Measurements from ENCODE around the gene ARMC9. TPM values are rescaled to one million over a fixed set of nuclear protein-coding genes. Genes with fewer than 3 reads are reported as not detected.
"Not testable (repeated sequence)": the region's sequence is repeated elsewhere in the genome, so short reads cannot be mapped to it uniquely, and the experiment has no call there.

The ARMC9 gene
- total and polyA plus RNA-seq, 2 of the 13 experiments (the other 11 are each of a cell fraction or from before 2014, with no cell fraction given) = 9.1 to 12.8 TPM

DNA sequence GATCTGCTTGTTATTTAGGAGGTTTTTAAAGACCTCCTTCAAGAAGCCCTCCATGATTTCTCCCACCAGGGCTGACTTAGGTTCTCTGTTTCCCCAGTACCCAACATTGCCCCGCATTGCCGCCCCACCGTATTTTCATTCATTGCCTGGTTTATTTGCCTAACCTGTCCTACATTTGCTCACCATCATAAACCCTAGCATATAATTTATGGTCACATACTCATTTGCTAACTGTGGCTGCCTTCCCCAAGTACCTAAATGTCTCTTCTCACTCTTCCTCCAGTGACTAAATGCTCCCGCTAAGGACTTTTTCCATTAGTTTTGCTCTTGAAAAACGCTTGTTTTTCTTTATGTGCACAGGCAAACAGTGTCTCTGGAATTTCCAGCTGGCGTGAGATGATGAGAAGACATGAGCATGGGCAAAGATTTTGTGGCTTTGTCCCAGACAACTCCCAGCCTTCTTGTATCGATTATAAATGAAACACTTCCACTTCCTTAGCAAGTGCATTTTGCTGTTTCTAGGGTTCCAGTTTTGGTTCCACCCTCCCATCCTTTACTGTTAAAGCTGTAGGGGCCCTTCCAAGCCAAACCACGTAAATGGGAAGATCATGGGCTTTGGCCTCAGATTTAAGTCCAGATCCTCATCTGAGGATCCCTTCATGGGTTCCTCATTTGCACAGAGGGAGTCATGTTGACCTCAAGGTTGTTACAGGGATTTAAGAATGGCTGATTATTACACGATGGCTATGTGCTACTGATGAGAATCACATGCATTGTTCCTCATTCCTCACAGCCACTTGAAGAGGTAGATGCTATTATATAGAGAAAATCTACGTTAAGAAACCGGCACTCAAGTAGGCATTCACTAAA, 21.0 kb upstream of the ARMC9 start:
- CTCF ChIA-PET (ENCODE audit: low intra/inter-chr PET ratio, low total read pairs) = no interaction called here
- in situ Hi-C loops (cut with HindIII; ENCODE audit: extremely low pct_ligation_motif_present, low pct_unique_long_range_greater_than_20kb) = no loop called here
- Histone ChIP-seq H3K4me2 (ENCODE audit: low read depth, low read length) (no peak overlapping the region), H3K27me3 (ENCODE audit: control insufficient read depth in 1 of 2, insufficient read depth in 2 of 2, low read length in 2 of 2) (no peaks in the 10 kb centered on the region), H3K79me2 (ENCODE audit: insufficient read depth, low read length) (no peaks in the 10 kb centered on the region), H3K9ac (ENCODE audit: insufficient read depth, low read depth, low read length) (no peak overlapping the region), H3K27ac (ENCODE audit: extremely low read length, insufficient read depth, low read length) (no peak overlapping the region), H3K36me3 (replicated peaks in 1 of 2; ENCODE audit: control insufficient read depth in 1 of 2, insufficient read depth in 2 of 2, low read length in 2 of 2) (peaks cover 4 to 18% of the 10 kb centered on the region in 2 experiments), H3K9me3 (ENCODE audit: low read length) (no peaks in the 10 kb centered on the region), H4K20me1 (ENCODE audit: insufficient read depth, low read length) (no peaks in the 10 kb centered on the region), H3K4me3 (replicated peaks in 1 of 3; ENCODE audit: insufficient read depth in 1 of 3, low read depth in 2 of 3, low read length in 3 of 3) (no peak overlapping the region), H2AFZ (ENCODE audit: low read length) (no peak overlapping the region), H3K4me1 (ENCODE audit: insufficient read depth, low read length) (peaks cover 10% of the 10 kb centered on the region)
- intact Hi-C loops (cut with micrococcal nuclease; ENCODE audit: unreplicated experiment) = no loop called here
- POLR2A ChIA-PET = no interaction called here
- DNase-seq (ENCODE audit: low spot score) (no peak), FAIRE-seq (no peak), ATAC-seq (no peak)
- WGBS (ENCODE audit: low lambda C conversion rate) = 96% methylated on average over 11 of the region's 11 CpGs
- no TSS peak for BruUV-seq (replicated peaks)
- TF ChIP-seq ZNF788 (CRISPR knock-in tag; IDR thresholded peaks at IDR 0.05; ENCODE audit: borderline replicate concordance) = no peak
- peak; percentile 26 for TF ChIP-seq RBM22 (optimal IDR thresholded peaks at IDR 0.05; ENCODE audit: low read length)
- 0 out of 2 replicates have a peak, but pooled peaks have one; percentile 54 for TF ChIP-seq ZSCAN31 (CRISPR knock-in tag; IDR thresholded peaks at IDR 0.05; ENCODE audit: low read depth)
- TF ChIP-seq MIXL1 (CRISPR knock-in tag; IDR thresholded peaks at IDR 0.05) = no peak

DNA sequence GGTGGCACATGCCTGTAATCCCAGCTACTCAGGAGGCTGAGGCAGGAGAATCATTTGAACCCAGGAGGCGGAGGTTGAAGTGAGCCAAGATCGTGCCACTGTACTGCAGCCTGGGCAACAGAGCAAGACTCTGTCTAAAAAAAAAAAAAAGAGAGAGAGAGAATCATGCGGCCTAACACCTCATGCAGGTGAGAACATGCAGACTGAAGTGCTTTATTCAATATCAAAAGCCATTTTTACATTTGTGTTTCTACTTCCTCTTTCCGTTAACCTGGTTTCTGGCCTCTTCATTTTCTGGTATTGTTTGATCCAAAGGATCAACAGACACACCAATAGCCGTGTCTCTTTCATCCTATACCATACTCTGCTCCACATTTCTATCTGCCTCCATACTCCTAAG, 19.6 kb upstream of the ARMC9 start:
- peaks cover 16% of the 10 kb centered on the region for H3K4me1 ChIP-seq (ENCODE audit: insufficient read depth, low read length)
- H3K27me3 ChIP-seq (ENCODE audit: control insufficient read depth in 1 of 2, insufficient read depth in 2 of 2, low read length in 2 of 2); H2AFZ ChIP-seq (ENCODE audit: low read length); H3K79me2 ChIP-seq (ENCODE audit: insufficient read depth, low read length); H3K4me2 ChIP-seq (ENCODE audit: low read depth, low read length); ATAC-seq; H3K9me3 ChIP-seq (ENCODE audit: low read length); intact Hi-C loops (cut with micrococcal nuclease; ENCODE audit: unreplicated experiment); POLR2A ChIA-PET; FAIRE-seq; BruUV-seq (replicated peaks); H4K20me1 ChIP-seq (ENCODE audit: insufficient read depth, low read length); H3K27ac ChIP-seq (ENCODE audit: extremely low read length, insufficient read depth, low read length); H3K36me3 ChIP-seq (replicated peaks in 1 of 2; ENCODE audit: control insufficient read depth in 1 of 2, insufficient read depth in 2 of 2, low read length in 2 of 2); DNase-seq (ENCODE audit: low spot score); CTCF ChIA-PET (ENCODE audit: low intra/inter-chr PET ratio, low total read pairs); in situ Hi-C loops (cut with HindIII; ENCODE audit: extremely low pct_ligation_motif_present, low pct_unique_long_range_greater_than_20kb); H3K4me3 ChIP-seq (replicated peaks in 1 of 3; ENCODE audit: insufficient read depth in 1 of 3, low read depth in 2 of 3, low read length in 3 of 3); H3K9ac ChIP-seq (ENCODE audit: insufficient read depth, low read depth, low read length): not testable (repeated sequence)
- 92% methylated on average over 5 of the region's 5 CpGs for WGBS (ENCODE audit: low lambda C conversion rate)

Measured in HepG2 (cell line).